HK-2 (cell line): ENCODE measurements around the gene ALDOA.

Source experiments
- DNase-seq: peaks from one replicate; pipeline ENCODE4 v3.0.0-alpha.2; 2018; ENCODE audit not compliant: unreplicated experiment

ALDOA gene

GRCh38 chr16:30116291-30117207 is 51.0 kb downstream of the ALDOA start:
- DNase-seq = no peak

- no peak for DNase-seq
These were observed 52.2 kb downstream of the ALDOA start for GRCh38 chr16:30117768-30118167.

GRCh38 chr16:30119428-30119827 is 53.9 kb downstream of the ALDOA start:
- no peak for DNase-seq
